Hepatocyte (in vitro differentiated cells): ENCODE measurements around the gene YJEFN3.

ENCODE experiments used
- EZH2 ChIP-seq: fragments of 200-600 bp; sonication (generic); IDR thresholded peaks from 2 replicates; pipeline ENCODE4 v1.6.1; 2016; ENCODE audit warnings: antibody characterized with exemption, mild to moderate bottlenecking, borderline replicate concordance
- EZH2phosphoT487 ChIP-seq: fragments of 200-600 bp; sonication (generic); IDR thresholded peaks from one replicate; pipeline ENCODE4 v1.6.1; 2018; ENCODE audit warnings: antibody characterized with exemption, mild to moderate bottlenecking, low read depth, moderate library complexity; ENCODE audit not compliant: unreplicated experiment, severe bottlenecking
- TF ChIP-seq, protein P1 (sequence below): fragments of 200-600 bp; sonication (generic); IDR thresholded peaks from 2 replicates; pipeline ENCODE4 v1.5.1; 2016; ENCODE audit warnings: antibody characterized with exemption, mild to moderate bottlenecking; ENCODE audit not compliant: poor library complexity

GRCh38 chr19:19530423-19530804 is 1.7 kb downstream of the YJEFN3 start:
- TF ChIP-seq, protein P1, sequence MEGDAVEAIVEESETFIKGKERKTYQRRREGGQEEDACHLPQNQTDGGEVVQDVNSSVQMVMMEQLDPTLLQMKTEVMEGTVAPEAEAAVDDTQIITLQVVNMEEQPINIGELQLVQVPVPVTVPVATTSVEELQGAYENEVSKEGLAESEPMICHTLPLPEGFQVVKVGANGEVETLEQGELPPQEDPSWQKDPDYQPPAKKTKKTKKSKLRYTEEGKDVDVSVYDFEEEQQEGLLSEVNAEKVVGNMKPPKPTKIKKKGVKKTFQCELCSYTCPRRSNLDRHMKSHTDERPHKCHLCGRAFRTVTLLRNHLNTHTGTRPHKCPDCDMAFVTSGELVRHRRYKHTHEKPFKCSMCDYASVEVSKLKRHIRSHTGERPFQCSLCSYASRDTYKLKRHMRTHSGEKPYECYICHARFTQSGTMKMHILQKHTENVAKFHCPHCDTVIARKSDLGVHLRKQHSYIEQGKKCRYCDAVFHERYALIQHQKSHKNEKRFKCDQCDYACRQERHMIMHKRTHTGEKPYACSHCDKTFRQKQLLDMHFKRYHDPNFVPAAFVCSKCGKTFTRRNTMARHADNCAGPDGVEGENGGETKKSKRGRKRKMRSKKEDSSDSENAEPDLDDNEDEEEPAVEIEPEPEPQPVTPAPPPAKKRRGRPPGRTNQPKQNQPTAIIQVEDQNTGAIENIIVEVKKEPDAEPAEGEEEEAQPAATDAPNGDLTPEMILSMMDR, result no peak
- TF ChIP-seq EZH2, result no peak
- no peak for TF ChIP-seq EZH2phosphoT487
